DMS153 treated with DMSO at 0.1 percent for 48 hours (cell line): ENCODE data around the gene LRP3.

Source experiments
- DNase-seq: peaks from one replicate; lab custom pipeline; 2025; ENCODE audit not compliant: unreplicated experiment; lab: John Stamatoyannopoulos, UW

The LRP3 gene

GRCh38 chr19:33251526-33252090, 57.5 kb downstream of the LRP3 start:
- no peak for DNase-seq

- no peak for DNase-seq
Observed at GRCh38 chr19:33252418-33252962, 58.4 kb downstream of the LRP3 start.

- no peak for DNase-seq
Observed at GRCh38 chr19:33252971-33253370, 58.8 kb downstream of the LRP3 start.

DNA sequence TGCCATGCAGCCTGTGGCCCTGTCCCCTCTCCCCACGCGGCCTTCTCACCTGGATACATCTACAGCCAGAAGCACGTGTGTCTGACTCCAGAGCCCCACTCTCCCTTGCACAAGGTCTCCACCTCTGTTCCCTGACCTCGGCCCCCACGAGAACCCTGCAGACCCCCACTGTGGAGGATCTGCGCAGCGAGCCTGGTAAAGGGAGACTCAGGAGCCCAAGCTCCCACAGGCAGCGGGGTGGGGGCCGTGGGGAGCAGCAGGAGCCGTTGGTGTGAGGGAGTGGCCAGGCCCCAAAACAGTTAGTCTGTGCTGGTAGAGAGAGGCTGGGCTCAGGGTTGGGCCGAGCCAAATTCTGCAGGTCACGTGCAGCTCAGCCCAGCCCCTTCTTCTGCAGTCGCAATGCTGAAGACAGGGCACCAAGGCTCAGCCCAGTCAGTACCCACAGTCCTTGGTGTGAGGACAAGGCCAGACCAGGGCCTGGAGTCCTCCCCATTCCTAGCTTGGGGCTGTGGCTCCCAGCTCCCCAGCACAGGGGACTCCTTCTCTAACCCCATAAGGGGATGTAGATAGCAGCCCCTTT, 60.2 kb downstream of the LRP3 start:
- no peak for DNase-seq

- no peak for DNase-seq
Observed at GRCh38 chr19:33255781-33256180, 61.7 kb downstream of the LRP3 start.

DNA sequence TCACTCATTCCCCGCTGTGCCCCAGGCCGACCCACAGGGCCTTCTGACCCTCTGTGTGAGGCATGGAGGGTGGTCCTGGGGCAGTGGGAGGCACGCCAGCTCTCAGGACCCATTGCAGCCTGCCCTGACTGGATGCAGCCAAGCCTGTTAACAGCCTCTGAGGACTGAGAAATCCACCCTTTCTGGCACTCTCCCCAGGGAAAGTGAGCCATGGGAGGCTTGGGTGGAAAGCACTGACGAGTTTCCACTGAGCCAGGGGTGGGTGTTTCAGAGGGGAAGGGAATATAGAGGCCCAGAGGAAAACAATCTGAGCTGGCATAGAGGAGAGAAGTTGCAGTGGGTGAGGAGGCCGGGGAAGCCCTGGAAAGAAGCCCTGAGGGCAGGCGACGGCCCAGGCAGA, 62.1 kb downstream of the LRP3 start:
- DNase-seq, result no peak

- no peak for DNase-seq
Observed at GRCh38 chr19:33257828-33258227, 63.7 kb downstream of the LRP3 start.
